Type B pancreatic cell (in vitro differentiated cells): Measurements from ENCODE around the gene DOCK7. TPM values are rescaled to one million over a fixed set of nuclear protein-coding genes. Genes with fewer than 3 reads are reported as not detected.

Source experiments
- DNase-seq: peaks from one replicate; pipeline ENCODE4 v3.0.0; 2021; ENCODE audit warnings: mixed read lengths; ENCODE audit not compliant: unreplicated experiment; ENCODE audit errors: extremely low spot score
- H3K27ac Mint-ChIP-seq: 2 replicates; pipeline ENCODE4 v1.8.0; 2021; ENCODE audit warnings: mild to moderate bottlenecking, mixed read lengths
- H3K27me3 Mint-ChIP-seq: 2 replicates; pipeline ENCODE4 v1.8.0; 2021; ENCODE audit warnings: mixed read lengths
- H3K36me3 Mint-ChIP-seq: 2 replicates; pipeline ENCODE4 v1.8.0; 2021; ENCODE audit warnings: mixed read lengths
- H3K4me1 Mint-ChIP-seq: one replicate; pipeline ENCODE4 v1.8.0; 2021; ENCODE audit warnings: mixed read lengths; ENCODE audit not compliant: unreplicated experiment
- H3K4me3 Mint-ChIP-seq: 2 replicates; pipeline ENCODE4 v1.8.0; 2021; ENCODE audit warnings: mild to moderate bottlenecking, mixed read lengths
- H3K9me3 Mint-ChIP-seq: 2 replicates; pipeline ENCODE4 v1.8.0; 2021; ENCODE audit warnings: mixed read lengths
- CTCF ChIP-seq: fragments of 200-600 bp; sonication (generic); conservative IDR thresholded peaks from 2 replicates; pipeline ENCODE4 v1.5.0; 2021; ENCODE audit warnings: antibody characterized with exemption, mild to moderate bottlenecking
- total RNA-seq: library from RNA; stranded (reverse); gene quantifications from 2 replicates; pipeline ENCODE4 v1.2.1, GENCODE V29; 2021; ENCODE audit warnings: low replicate concordance

DOCK7 gene
- total RNA-seq, 1 donor from 2014 or later = 61.1 TPM

DNA sequence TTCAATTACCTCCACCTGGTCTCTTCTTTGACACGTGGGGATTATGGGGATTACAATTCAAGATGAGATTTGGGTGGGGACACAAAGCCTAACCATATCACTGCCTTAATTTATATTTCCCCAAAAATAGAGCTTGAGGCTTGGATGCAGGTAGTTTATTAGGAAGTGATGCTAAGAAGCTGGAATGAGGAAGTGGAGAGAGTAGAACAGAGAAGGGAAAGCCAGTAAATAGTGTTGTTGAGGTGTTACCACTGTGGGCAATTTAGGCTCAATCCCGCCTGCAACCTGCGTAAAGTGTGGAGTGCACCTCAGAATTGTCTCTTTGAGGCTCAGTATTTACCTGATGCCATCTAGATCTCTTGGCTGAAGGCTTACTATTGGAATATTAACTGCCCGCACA, 4.9 kb upstream of the DOCK7 start:
- H3K27ac Mint-ChIP-seq = no peak overlapping the region
- H3K36me3 Mint-ChIP-seq = peaks cover 3% of the 10 kb centered on the region
- no peaks in the 10 kb centered on the region for H3K9me3 Mint-ChIP-seq
- no peak overlapping the region for H3K4me3 Mint-ChIP-seq
- H3K27me3 Mint-ChIP-seq = no peaks in the 10 kb centered on the region
- TF ChIP-seq CTCF = no peak
- peaks cover 23% of the 10 kb centered on the region for H3K4me1 Mint-ChIP-seq
- DNase-seq = no peak

GRCh38 chr1:62691062-62691844, 3.1 kb upstream of the DOCK7 start:
- TF ChIP-seq CTCF = no peak
- peak overlapping the region; percentile 48 for H3K4me3 Mint-ChIP-seq
- DNase-seq = no peak
- H3K4me1 Mint-ChIP-seq = peaks cover 34% of the 10 kb centered on the region
- peaks cover 3% of the 10 kb centered on the region for H3K36me3 Mint-ChIP-seq
- H3K9me3 Mint-ChIP-seq = no peaks in the 10 kb centered on the region
- H3K27ac Mint-ChIP-seq = no peak overlapping the region
- H3K27me3 Mint-ChIP-seq = no peaks in the 10 kb centered on the region

DNA sequence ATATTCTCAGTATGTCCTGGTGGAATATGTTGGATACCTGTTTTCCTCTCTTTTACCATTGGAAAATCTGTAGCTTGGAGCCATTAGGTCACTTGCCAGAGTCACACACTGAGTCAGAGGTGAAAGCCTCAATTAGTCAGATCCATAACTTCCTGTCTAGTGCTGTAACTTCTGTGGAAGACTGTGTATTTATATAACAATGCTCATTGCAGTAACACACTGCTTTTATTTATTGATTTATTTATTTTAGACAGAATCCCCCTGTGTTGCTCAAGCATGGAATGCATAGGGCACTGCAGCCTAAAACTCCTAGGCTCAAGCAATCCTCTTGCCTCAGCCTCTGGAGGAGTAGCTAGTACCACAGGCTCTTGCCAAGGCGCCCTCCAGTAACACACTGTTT, 1.3 kb upstream of the DOCK7 start:
- TF ChIP-seq CTCF = no peak
- peak overlapping the region; percentile 95 for H3K4me3 Mint-ChIP-seq
- peaks cover 43% of the 10 kb centered on the region for H3K4me1 Mint-ChIP-seq
- peak overlapping the region; percentile 7 for H3K27ac Mint-ChIP-seq
- no peaks in the 10 kb centered on the region for H3K9me3 Mint-ChIP-seq
- peaks cover 9% of the 10 kb centered on the region for H3K36me3 Mint-ChIP-seq
- no peaks in the 10 kb centered on the region for H3K27me3 Mint-ChIP-seq
- no peak for DNase-seq

DNA sequence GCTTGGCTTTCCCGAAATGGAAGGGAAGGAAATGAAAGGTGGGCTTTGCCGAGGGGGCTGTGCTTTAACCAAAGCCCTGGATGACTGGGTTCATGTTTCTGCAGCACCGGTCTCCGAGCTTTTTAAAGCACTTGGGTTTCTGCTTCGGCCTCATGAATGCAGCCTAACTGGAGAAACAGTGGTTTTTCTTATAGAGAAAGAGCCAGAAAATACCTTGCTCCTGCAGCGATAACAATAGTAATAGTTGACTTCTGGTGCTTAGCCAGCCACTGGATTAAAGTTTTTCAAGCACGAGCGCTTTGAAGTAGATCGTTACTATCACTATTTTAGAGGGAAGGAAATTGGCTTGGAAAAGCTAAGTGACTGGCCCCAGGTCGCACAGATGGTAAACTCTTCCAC, 500 bp upstream of the DOCK7 start:
- TF ChIP-seq CTCF = no peak
- peaks cover 45% of the 10 kb centered on the region for H3K4me1 Mint-ChIP-seq
- no peaks in the 10 kb centered on the region for H3K9me3 Mint-ChIP-seq
- DNase-seq = no peak
- peak overlapping the region; percentile 95 for H3K27ac Mint-ChIP-seq
- peak overlapping the region; percentile 95 for H3K4me3 Mint-ChIP-seq
- peaks cover 9% of the 10 kb centered on the region for H3K36me3 Mint-ChIP-seq
- no peaks in the 10 kb centered on the region for H3K27me3 Mint-ChIP-seq

DNA sequence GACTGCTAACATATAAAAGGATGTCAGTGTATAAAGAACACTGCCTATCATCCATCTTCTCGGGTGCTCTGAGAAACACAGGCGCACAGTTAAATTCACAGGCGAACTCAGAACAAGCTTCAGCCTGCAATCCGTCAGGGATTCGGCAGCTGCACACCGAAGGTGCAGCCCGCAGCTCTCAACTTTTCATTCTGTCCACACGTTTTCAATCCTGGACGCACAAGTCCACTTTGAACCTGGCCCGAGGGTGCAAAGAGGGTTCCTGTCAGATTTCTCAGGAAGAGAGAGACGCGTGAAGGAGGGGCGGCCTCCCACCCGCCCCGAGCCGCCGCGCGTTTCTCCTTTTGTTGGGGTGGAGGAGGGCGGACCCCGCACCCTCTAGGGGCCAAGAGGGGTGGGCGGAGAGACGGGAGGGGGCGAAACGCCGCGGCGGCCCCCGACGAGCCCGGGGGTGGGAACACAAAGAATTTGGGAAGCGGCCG, 724 bp downstream of the DOCK7 start:
- Mint-ChIP-seq H3K4me1 (peaks cover 45% of the 10 kb centered on the region), H3K4me3 (peak overlapping the region; percentile 99), H3K27me3 (no peaks in the 10 kb centered on the region)

More for the DNA sequence above, 724 bp downstream of the DOCK7 start:
- peak; percentile 31 for TF ChIP-seq CTCF
- no peaks in the 10 kb centered on the region for H3K9me3 Mint-ChIP-seq
- peak overlapping the region; percentile 99 for H3K27ac Mint-ChIP-seq
- peak; percentile 71 for DNase-seq
- peaks cover 9% of the 10 kb centered on the region for H3K36me3 Mint-ChIP-seq
